ENCODE measurements around the gene SEC22A. TPM values are rescaled to one million over a fixed set of nuclear protein-coding genes. Genes with fewer than 3 reads are reported as not detected.

SEC22A gene
- total RNA-seq, 1 experiment from 2014 or later, result 16.2 TPM

- BruUV-seq (replicated peaks), result no TSS peak
- POLR2A ChIA-PET, result no interaction called here
- no peak for TF ChIP-seq CTCF (IDR thresholded peaks at IDR 0.05; ENCODE audit: unreplicated experiment)
- Mint-ChIP-seq H3K4me3 (ENCODE audit: unreplicated experiment) (no peak overlapping the region), H3K4me1 (ENCODE audit: insufficient read depth, unreplicated experiment) (no peaks in the 10 kb centered on the region), H3K9me3 (ENCODE audit: unreplicated experiment) (no peaks in the 10 kb centered on the region), H3K36me3 (ENCODE audit: insufficient read depth, unreplicated experiment) (no peaks in the 10 kb centered on the region), H3K27ac (ENCODE audit: low read depth, unreplicated experiment) (no peak overlapping the region), H3K27me3 (ENCODE audit: insufficient read depth, unreplicated experiment) (peaks cover 92% of the 10 kb centered on the region)
- CTCF ChIA-PET, result interaction anchor here (1.2 to 3.5 kb wide), 3 partner anchors 10 to 759 kb away, joined by 4 to 16 read pairs (median 4); no protein-coding TSS in a partner anchor
- intact Hi-C loops (cut with micrococcal nuclease), result no loop called here
- no peak for DNase-seq (ENCODE audit: unreplicated experiment)
Measured at GRCh38 chr3:123318374-123318773, 116.6 kb downstream of the SEC22A start.

GRCh38 chr3:123319760-123320159, 118.0 kb downstream of the SEC22A start:
- no peaks in the 10 kb centered on the region for H3K9me3 Mint-ChIP-seq (ENCODE audit: unreplicated experiment)
- H3K36me3 Mint-ChIP-seq (ENCODE audit: insufficient read depth, unreplicated experiment), result no peaks in the 10 kb centered on the region
- H3K27me3 Mint-ChIP-seq (ENCODE audit: insufficient read depth, unreplicated experiment), result peaks cover 92% of the 10 kb centered on the region
- H3K27ac Mint-ChIP-seq (ENCODE audit: low read depth, unreplicated experiment), result no peak overlapping the region
- no peak for DNase-seq (ENCODE audit: unreplicated experiment)
- BruUV-seq (replicated peaks), result no TSS peak
- ChIA-PET CTCF (interaction anchor here (0.6 to 3.5 kb wide), 5 partner anchors 9 to 145 kb away, joined by 3 to 16 read pairs (median 3); no protein-coding TSS in a partner anchor), POLR2A (no interaction called here)
- no peak for TF ChIP-seq CTCF (IDR thresholded peaks at IDR 0.05; ENCODE audit: unreplicated experiment)
- H3K4me3 Mint-ChIP-seq (ENCODE audit: unreplicated experiment), result no peak overlapping the region
- intact Hi-C loops (cut with micrococcal nuclease), result no loop called here
- no peaks in the 10 kb centered on the region for H3K4me1 Mint-ChIP-seq (ENCODE audit: insufficient read depth, unreplicated experiment)

GRCh38 chr3:123320221-123320620, 118.5 kb downstream of the SEC22A start:
- H3K36me3 Mint-ChIP-seq (ENCODE audit: insufficient read depth, unreplicated experiment), result no peaks in the 10 kb centered on the region

GRCh38 chr3:123321806-123322205, 120.1 kb downstream of the SEC22A start:
- no peak overlapping the region for H3K4me3 Mint-ChIP-seq (ENCODE audit: unreplicated experiment)
- CTCF ChIA-PET, result interaction anchor here (0.7 to 0.9 kb wide), 2 partner anchors 10 to 933 kb away, joined by 3 read pairs; no protein-coding TSS in a partner anchor
- POLR2A ChIA-PET, result interaction anchor here (0.6 to 1.1 kb wide), 2 partner anchors 12 to 168 kb away, joined by 3 to 5 read pairs; no protein-coding TSS in a partner anchor
- H3K27ac Mint-ChIP-seq (ENCODE audit: low read depth, unreplicated experiment), result no peak overlapping the region
- H3K27me3 Mint-ChIP-seq (ENCODE audit: insufficient read depth, unreplicated experiment), result peaks cover 79% of the 10 kb centered on the region
- DNase-seq (ENCODE audit: unreplicated experiment), result no peak
- H3K9me3 Mint-ChIP-seq (ENCODE audit: unreplicated experiment), result no peaks in the 10 kb centered on the region
- no peaks in the 10 kb centered on the region for H3K36me3 Mint-ChIP-seq (ENCODE audit: insufficient read depth, unreplicated experiment)
- TF ChIP-seq CTCF (IDR thresholded peaks at IDR 0.05; ENCODE audit: unreplicated experiment), result no peak
- intact Hi-C loops (cut with micrococcal nuclease), result no loop called here
- BruUV-seq (replicated peaks), result no TSS peak
- H3K4me1 Mint-ChIP-seq (ENCODE audit: insufficient read depth, unreplicated experiment), result no peaks in the 10 kb centered on the region

More at GRCh38 chr3:123320221-123320620, 118.5 kb downstream of the SEC22A start:
- intact Hi-C loops (cut with micrococcal nuclease), result no loop called here
- ChIA-PET POLR2A (no interaction called here), CTCF (interaction anchor here (0.6 to 3.5 kb wide), 4 partner anchors 8 to 144 kb away, joined by 3 to 16 read pairs (median 3); no protein-coding TSS in a partner anchor)
- Mint-ChIP-seq H3K4me3 (ENCODE audit: unreplicated experiment) (no peak overlapping the region), H3K9me3 (ENCODE audit: unreplicated experiment) (no peaks in the 10 kb centered on the region), H3K4me1 (ENCODE audit: insufficient read depth, unreplicated experiment) (no peaks in the 10 kb centered on the region), H3K27ac (ENCODE audit: low read depth, unreplicated experiment) (no peak overlapping the region), H3K27me3 (ENCODE audit: insufficient read depth, unreplicated experiment) (peaks cover 87% of the 10 kb centered on the region)
- BruUV-seq (replicated peaks), result no TSS peak
- no peak for TF ChIP-seq CTCF (IDR thresholded peaks at IDR 0.05; ENCODE audit: unreplicated experiment)
- no peak for DNase-seq (ENCODE audit: unreplicated experiment)
